GM12891 (cell line): ENCODE data around the gene SPOCK1.

ENCODE experiments used
- DNase-seq: peaks from one replicate; pipeline ENCODE4 v3.0.0; 2011; ENCODE audit warnings: low spot score; ENCODE audit not compliant: insufficient read length
- FAIRE-seq: peaks from 2 replicates; lab custom pipeline; 2011; peaks lifted over from hg19 to GRCh38; lab: Jason Lieb, UNC
- PAX5 ChIP-seq: IDR thresholded peaks from 2 replicates; pipeline ENCODE4 v1.6.1; 2011; ENCODE audit warnings: low read length, moderate library complexity, mild to moderate bottlenecking; ENCODE audit not compliant: insufficient read depth, severe bottlenecking
- POLR2A ChIP-seq: IDR thresholded peaks from 2 replicates; pipeline ENCODE4 v1.6.1; 2011; ENCODE audit warnings: low read depth, low read length, control low read depth
- POLR2AphosphoS5 ChIP-seq: IDR thresholded peaks from 2 replicates; pipeline ENCODE4 v1.6.1; 2011; ENCODE audit warnings: low read depth, low read length, control low read depth
- POU2F2 ChIP-seq: IDR thresholded peaks from 2 replicates; pipeline ENCODE4 v1.6.1; 2011; ENCODE audit warnings: low read depth, mild to moderate bottlenecking, control low read depth, low read length, moderate library complexity
- SPI1 ChIP-seq: IDR thresholded peaks from 2 replicates; pipeline ENCODE4 v1.6.1; 2011; ENCODE audit warnings: low read depth, low read length, control low read depth
- TAF1 ChIP-seq: IDR thresholded peaks from 2 replicates; pipeline ENCODE4 v1.6.1; 2011; ENCODE audit warnings: low read depth, low read length, control low read depth

Gene SPOCK1

DNA sequence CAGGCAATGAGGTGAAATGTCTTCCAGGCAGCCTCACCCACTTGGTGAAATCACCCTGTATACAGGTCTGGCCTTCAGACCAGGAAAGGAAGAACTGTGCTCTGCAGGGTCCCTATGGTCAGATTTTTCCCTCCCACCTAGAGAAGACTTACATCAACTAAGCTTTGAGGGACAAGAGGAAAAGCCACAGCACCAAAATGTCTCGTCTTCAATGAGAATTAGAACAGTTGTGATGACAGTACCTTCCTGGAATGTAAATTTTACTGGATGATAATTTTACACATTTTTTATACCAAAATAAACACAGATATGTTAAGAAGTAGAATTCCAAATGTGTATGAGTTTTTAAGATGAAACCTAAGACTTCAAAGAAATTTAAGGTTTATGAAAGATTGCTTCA, 283.9 kb downstream of the SPOCK1 start:
- TF ChIP-seq TAF1 (no peak), POU2F2 (no peak), POLR2A (no peak), PAX5 (no peak)
- FAIRE-seq (no peak), DNase-seq (no peak)

DNA sequence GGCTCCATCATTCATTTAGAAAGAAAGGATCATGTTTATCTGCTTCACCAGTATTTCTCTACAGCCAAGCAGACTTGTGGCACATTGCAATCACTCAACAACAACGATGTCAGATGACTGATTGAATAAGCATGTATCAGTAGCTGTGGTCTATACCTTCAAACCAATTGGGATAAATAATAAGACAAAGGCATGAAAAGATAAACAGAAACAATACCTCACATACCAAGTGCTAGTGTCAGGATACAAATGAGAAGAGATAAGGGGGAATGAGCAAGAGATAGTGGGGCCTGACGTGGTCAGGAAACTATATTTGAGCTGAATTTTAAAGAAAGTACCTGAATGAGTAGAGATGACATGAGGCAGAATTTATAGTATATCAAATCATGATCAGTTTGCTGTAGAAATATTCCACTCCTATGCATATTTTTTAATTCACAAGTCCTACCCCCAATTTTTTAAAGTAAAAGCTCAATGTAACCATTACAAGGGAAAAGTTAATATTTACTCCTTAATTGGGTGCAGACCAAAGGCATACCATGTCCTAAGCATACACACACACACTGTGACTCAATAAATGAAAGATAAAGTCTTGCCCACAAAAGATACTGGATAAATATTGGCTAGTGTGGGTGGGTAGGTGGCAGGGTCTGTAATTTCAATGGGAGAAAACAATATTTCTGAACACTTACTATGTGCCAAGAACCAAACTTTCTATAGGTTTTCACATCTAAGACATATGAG, 284.5 kb downstream of the SPOCK1 start:
- DNase-seq: no peak
- no peak for TF ChIP-seq POLR2A
- no peak for TF ChIP-seq POLR2AphosphoS5
- TF ChIP-seq POU2F2: no peak
- TF ChIP-seq SPI1: no peak
- no peak for TF ChIP-seq TAF1
- TF ChIP-seq PAX5: no peak
- FAIRE-seq: no peak

DNA sequence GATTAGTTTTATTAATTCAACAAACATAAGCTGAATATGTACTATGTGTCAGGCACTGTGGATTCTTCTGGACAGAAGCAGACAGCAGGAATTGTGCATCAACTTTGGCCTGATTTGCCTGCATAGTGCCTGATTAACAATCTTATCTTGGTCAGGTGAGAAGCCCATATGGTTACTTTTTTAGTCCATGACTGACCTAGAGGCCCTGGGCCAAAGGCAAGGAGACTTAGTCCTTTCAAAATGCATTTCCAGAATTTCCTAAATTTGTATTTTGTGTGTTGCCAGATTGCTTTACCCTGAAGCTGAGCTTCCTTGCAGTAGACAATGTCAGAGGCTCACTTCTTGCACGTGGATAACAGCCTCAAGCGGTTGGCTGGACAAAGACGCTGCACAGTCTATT, 286.7 kb downstream of the SPOCK1 start:
- TF ChIP-seq PAX5 (no peak), POLR2AphosphoS5 (no peak)
- FAIRE-seq (no peak), DNase-seq (no peak)

DNA sequence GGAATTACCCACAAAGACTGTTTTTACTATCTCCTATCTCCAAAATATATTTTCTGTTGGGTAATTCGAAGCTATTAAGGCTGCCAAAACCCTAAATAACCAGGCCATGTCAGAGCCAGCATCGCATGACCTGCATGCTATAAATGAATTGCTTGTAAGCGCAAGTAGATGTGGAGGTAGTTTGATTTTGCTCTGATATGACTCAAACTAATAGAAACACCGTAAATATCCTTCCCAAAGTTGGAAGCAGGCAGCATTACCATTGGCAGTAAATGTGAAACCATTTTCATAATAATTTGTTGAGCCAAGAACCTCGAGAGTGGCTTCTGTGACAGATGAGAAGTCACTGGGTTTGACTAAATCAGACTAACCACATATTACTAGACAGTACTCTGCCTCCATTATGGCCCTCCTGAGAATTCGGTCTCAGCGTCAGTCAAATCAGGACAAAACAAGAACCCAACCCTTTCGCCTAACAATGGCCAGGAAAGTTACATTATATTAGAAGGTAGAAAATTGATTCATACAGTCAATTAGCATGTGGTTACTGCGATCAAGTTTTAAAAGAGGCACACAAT, 289.8 kb downstream of the SPOCK1 start:
- no peak for TF ChIP-seq POLR2AphosphoS5
- TF ChIP-seq POU2F2: no peak
- no peak for TF ChIP-seq PAX5
- no peak for TF ChIP-seq POLR2A
- no peak for TF ChIP-seq SPI1
- no peak for TF ChIP-seq TAF1
- no peak for DNase-seq
- no peak for FAIRE-seq

DNA sequence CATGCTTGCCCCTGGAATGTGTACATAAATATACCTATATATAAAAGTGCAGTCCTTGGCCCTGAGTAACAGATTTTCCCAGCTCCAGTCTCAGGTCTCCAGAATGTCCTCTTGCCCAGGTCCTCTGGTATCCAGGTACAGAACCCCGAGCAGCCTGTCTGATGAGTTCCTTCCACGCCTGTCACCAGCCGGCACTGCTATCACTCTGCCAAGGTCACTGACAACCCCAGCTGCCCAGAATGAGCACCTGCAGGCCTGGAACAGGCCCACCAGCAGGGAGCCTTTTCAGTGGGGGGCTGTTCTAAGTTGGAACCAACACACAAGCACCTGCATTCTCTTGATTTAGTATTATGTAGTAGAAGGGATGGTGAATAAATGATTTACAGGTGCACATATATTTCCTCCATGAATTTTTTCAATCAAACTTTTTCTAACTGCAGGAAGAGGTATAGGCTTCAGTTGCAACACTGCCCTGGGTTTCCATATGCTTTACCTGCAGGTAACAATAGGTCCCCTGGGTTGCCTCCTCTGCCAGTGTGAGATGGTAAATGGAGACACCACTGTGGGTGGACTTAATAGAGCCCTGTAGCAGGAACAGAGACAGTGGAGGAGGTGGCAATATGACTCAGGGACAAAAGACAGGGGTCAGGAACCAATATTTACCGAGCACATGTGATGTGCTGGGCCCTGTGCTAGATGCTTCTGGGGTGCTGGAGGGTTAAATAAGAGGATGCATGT, 291.9 kb downstream of the SPOCK1 start:
- FAIRE-seq (no peak), DNase-seq (no peak)
- TF ChIP-seq PAX5: no peak
- no peak for TF ChIP-seq TAF1
- no peak for TF ChIP-seq POU2F2
- no peak for TF ChIP-seq SPI1
- no peak for TF ChIP-seq POLR2AphosphoS5
- no peak for TF ChIP-seq POLR2A

DNA sequence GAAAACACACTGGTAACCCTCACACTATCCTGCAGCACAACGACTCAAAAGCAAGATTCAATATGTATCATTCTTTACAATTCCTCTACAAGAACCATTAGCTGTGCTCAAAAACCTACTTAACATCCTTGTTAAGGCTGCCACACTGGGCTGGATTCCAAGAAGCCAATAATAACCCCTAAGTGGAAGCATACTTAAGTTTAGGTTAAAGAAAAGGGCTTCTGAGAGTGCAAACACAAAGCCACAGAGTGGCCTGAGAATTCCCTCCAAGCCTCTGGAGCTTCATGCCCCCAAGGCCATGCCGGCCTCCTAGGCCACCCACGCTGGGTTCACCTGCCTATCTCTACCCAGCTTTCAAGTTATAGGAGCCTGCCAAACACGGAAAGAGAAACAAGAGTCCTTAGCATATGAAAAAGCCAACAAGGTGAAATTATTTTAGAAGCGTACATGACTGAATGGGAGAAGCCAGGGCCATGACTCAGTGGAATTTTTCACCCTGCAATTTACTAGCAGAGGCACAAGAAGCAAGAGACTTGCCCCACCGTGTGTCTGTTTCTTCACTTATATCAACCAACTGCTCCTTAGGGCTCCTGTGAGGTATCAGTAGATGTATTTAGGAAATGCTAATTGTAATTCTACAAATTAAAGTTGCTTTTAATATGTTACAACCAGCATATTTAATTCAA, 293.0 kb downstream of the SPOCK1 start:
- FAIRE-seq: no peak
- TF ChIP-seq POLR2AphosphoS5: no peak
- TF ChIP-seq SPI1: no peak
- no peak for TF ChIP-seq TAF1
- no peak for TF ChIP-seq POLR2A
- TF ChIP-seq POU2F2: no peak
- no peak for TF ChIP-seq PAX5
- no peak for DNase-seq

DNA sequence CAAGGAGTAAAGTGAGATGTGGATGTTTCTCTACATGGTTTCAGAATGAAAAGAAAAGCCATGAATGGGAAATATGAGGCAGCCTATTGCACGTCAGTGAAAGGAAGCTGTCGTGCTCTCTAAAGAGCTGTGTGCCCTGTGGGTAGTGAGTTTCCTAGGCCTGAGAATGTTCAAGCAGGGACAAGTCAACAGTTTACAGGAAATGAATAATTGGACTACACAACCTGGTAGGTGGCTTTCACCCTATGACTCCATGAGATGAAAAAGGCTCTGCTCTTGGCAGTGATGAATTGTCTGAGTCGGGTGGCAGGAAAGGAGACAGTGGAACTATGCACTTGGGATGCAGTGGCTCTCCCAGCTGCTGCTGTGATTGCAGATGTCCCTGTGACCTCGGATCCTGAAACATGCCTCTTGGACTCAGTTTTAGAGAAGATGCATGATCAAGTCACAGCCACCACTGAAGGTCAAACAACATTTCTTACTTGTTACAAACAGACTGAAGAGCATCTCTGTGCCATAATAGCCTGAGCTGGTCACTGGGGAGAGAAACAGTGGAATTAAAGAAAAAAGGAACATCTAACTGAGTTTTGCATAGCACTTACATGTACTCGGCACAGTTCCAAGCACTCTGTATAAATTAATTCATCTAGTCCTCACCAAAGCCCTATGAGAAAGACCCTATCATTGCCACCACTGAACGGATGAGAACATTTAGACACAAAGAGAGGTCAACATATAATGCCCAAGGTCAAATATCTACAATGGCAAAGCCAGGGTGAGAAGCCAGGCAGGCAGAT, 293.7 kb downstream of the SPOCK1 start:
- DNase-seq (no peak), FAIRE-seq (no peak)
- TF ChIP-seq SPI1: no peak
- TF ChIP-seq POU2F2: no peak
- no peak for TF ChIP-seq POLR2AphosphoS5
- TF ChIP-seq POLR2A: no peak
- no peak for TF ChIP-seq PAX5

DNA sequence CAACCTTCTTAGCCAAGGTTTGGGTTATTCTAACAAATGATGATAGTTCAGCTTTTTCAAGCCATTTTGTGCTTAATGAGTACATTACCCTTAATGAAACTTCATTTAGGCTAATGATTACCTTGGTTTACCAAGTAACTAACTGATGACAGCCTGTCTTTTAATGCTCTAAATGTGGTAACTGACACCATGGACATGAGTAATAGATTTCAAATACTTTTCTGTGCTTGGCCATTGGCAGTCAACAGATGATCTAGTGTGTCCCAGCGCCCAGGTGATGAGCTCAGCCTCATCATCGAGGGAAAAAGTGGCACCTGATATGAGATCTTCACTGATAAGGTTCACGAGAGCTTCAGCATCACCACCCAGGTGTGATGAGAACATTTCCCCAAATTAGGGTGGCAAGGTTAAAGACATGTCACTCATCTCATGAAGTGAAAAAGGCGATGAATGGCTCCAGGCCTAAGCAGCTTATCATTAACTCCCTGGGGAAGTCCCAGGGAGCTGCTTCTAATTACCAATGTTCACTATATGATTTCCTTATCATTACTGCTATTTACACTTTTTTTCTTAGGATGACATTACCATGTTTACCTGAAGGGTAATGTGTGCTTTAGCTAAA, 296.0 kb downstream of the SPOCK1 start:
- FAIRE-seq: no peak
- TF ChIP-seq PAX5 (no peak), POU2F2 (no peak), TAF1 (no peak), POLR2A (no peak), SPI1 (no peak), POLR2AphosphoS5 (no peak)
- DNase-seq: no peak
